H1 (cell line): ENCODE measurements around the gene KCNJ2.

Experiments used
- CTCF ChIP-seq, 3 experiments: IDR thresholded peaks; 1 replicate in 2 of 3; 2 replicates in 1 of 3; pipeline versions ENCODE4 v1.5.1 to v1.6.1; 2011; ENCODE audit warnings: low read length in 3 of 3, mild to moderate bottlenecking in 3 of 3, inconsistent platforms in 2 of 3, low read depth in 1 of 3, moderate library complexity in 1 of 3; ENCODE audit not compliant: insufficient read depth in 1 of 3; ENCODE audit errors: control extremely low read depth in 1 of 3
- HDAC6 ChIP-seq: IDR thresholded peaks from one replicate; pipeline ENCODE4 v1.7.1; 2012; ENCODE audit warnings: low read depth, mild to moderate bottlenecking, inconsistent platforms, low read length, moderate library complexity
- POLR2A ChIP-seq, 2 experiments: IDR thresholded peaks; 1 replicate in 1 of 2; 2 replicates in 1 of 2; pipeline ENCODE4 v1.6.1; 2011; ENCODE audit warnings: low read depth in 2 of 2, low read length in 2 of 2, mild to moderate bottlenecking in 2 of 2; ENCODE audit errors: control extremely low read depth in 1 of 2
- TAF1 ChIP-seq: IDR thresholded peaks from 2 replicates; pipeline ENCODE4 v1.6.1; 2011; ENCODE audit warnings: mild to moderate bottlenecking, low read depth, low read length
- TAF7 ChIP-seq: optimal IDR thresholded peaks from 2 replicates; pipeline ENCODE3; 2011; ENCODE audit warnings: low read depth, mild to moderate bottlenecking, inconsistent platforms, low read length, moderate library complexity, borderline replicate concordance
- TCF12 ChIP-seq: IDR thresholded peaks from 2 replicates; pipeline ENCODE4 v1.6.1; 2011; ENCODE audit warnings: low read depth, mild to moderate bottlenecking, low read length

GRCh38 chr17:70207184-70207583, 37.9 kb downstream of the KCNJ2 start:
- TF ChIP-seq TCF12 (no peak), TAF7 (no peak), HDAC6 (no peak), TAF1 (no peak), CTCF (IDR thresholded peaks at IDR 0.05; ENCODE audit: control extremely low read depth in 1 of 3, insufficient read depth in 1 of 3, low read depth in 1 of 3, low read length in 3 of 3) (no peak), POLR2A (IDR thresholded peaks at IDR 0.05; ENCODE audit: control extremely low read depth in 1 of 2, low read depth in 2 of 2, low read length in 2 of 2) (no peak)
